ENCODE results near the gene EPHB1.

Gene EPHB1

GRCh38 chr3:135263331-135263730 lies 468.3 kb downstream of the EPHB1 start:
- in situ Hi-C loops (cut with HindIII; ENCODE audit: low sequenced_read_pairs): no loop called here

GRCh38 chr3:135267487-135267886 lies 472.4 kb downstream of the EPHB1 start:
- in situ Hi-C loops (cut with HindIII; ENCODE audit: low sequenced_read_pairs): no loop called here

GRCh38 chr3:135268941-135269532 lies 474.0 kb downstream of the EPHB1 start:
- in situ Hi-C loops (cut with HindIII; ENCODE audit: low sequenced_read_pairs): no loop called here

- in situ Hi-C loops (cut with HindIII; ENCODE audit: low sequenced_read_pairs): no loop called here
Observed at GRCh38 chr3:135271177-135272025, 476.3 kb downstream of the EPHB1 start.

- in situ Hi-C loops (cut with HindIII; ENCODE audit: low sequenced_read_pairs): no loop called here
Observed at GRCh38 chr3:135272026-135272669, 477.1 kb downstream of the EPHB1 start.

GRCh38 chr3:135292162-135292561 lies 497.1 kb downstream of the EPHB1 start:
- in situ Hi-C loops (cut with HindIII; ENCODE audit: low sequenced_read_pairs): no loop called here

GRCh38 chr3:135301670-135302069 lies 506.6 kb downstream of the EPHB1 start:
- in situ Hi-C loops (cut with HindIII; ENCODE audit: low sequenced_read_pairs): no loop called here

- in situ Hi-C loops (cut with HindIII; ENCODE audit: low sequenced_read_pairs): no loop called here
Observed at GRCh38 chr3:135304378-135304777, 509.3 kb downstream of the EPHB1 start.

All from DLD1 (cell line).